ENCODE data around the gene LSMEM2. TPM values are rescaled to one million over a fixed set of nuclear protein-coding genes. Genes with fewer than 3 reads are reported as not detected.

Gene LSMEM2
- total RNA-seq, 1 experiment from 2014 or later = 0.57 TPM

- ChIA-PET CTCF (interaction anchor here (1.0 to 2.9 kb wide), 8 partner anchors 8 to 45 kb away, joined by 3 to 27 read pairs (median 18); partner anchors contain the start of gene GNAT1), POLR2A (no interaction called here)
- no peaks in the 10 kb centered on the region for H3K27me3 Mint-ChIP-seq (ENCODE audit: low read depth)
- ATAC-seq (no peak), DNase-seq (ENCODE audit: low spot score) (no peak)
- H3K4me1 Mint-ChIP-seq = peaks cover 53% of the 10 kb centered on the region
- H3K27ac Mint-ChIP-seq = peak overlapping the region; percentile 89
- no peaks in the 10 kb centered on the region for H3K9me3 Mint-ChIP-seq
- H3K4me3 Mint-ChIP-seq = peak overlapping the region; percentile 97
- no peak for TF ChIP-seq ZNF671 (CRISPR knock-in tag; IDR thresholded peaks at IDR 0.05)
- TF ChIP-seq ARID4B (CRISPR knock-in tag; IDR thresholded peaks at IDR 0.05; ENCODE audit: borderline replicate concordance) = no peak
- TF ChIP-seq, protein P1, sequence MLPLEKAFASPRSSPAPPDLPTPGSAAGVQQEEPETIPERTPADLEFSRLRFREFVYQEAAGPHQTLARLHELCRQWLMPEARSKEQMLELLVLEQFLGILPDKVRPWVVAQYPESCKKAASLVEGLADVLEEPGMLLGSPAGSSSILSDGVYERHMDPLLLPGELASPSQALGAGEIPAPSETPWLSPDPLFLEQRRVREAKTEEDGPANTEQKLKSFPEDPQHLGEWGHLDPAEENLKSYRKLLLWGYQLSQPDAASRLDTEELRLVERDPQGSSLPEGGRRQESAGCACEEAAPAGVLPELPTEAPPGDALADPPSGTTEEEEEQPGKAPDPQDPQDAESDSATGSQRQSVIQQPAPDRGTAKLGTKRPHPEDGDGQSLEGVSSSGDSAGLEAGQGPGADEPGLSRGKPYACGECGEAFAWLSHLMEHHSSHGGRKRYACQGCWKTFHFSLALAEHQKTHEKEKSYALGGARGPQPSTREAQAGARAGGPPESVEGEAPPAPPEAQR (CRISPR knock-in tag; IDR thresholded peaks at IDR 0.05) = no peak
- TF ChIP-seq MLX (CRISPR knock-in tag; IDR thresholded peaks at IDR 0.05) = no peak
- TF ChIP-seq, protein P2, sequence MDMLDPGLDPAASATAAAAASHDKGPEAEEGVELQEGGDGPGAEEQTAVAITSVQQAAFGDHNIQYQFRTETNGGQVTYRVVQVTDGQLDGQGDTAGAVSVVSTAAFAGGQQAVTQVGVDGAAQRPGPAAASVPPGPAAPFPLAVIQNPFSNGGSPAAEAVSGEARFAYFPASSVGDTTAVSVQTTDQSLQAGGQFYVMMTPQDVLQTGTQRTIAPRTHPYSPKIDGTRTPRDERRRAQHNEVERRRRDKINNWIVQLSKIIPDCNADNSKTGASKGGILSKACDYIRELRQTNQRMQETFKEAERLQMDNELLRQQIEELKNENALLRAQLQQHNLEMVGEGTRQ (CRISPR knock-in tag; IDR thresholded peaks at IDR 0.05) = no peak
- H3K36me3 Mint-ChIP-seq = no peaks in the 10 kb centered on the region
Observed at GRCh38 chr3:50236484-50237132, 42.3 kb upstream of the LSMEM2 start.

- peak overlapping the region; percentile 88 for H3K27ac Mint-ChIP-seq
- no peaks in the 10 kb centered on the region for H3K36me3 Mint-ChIP-seq
- H3K9me3 Mint-ChIP-seq = no peaks in the 10 kb centered on the region
- TF ChIP-seq JAZF1 (CRISPR knock-in tag; IDR thresholded peaks at IDR 0.05) (no peak), ZNF317 (CRISPR knock-in tag; IDR thresholded peaks at IDR 0.05; ENCODE audit: borderline replicate concordance, low read depth) (peak; percentile 79), ZNF263 (CRISPR knock-in tag; IDR thresholded peaks at IDR 0.05; ENCODE audit: low read depth) (0 out of 2 replicates have a peak, but pooled peaks have one; percentile 46)
- peak overlapping the region; percentile 97 for H3K4me3 Mint-ChIP-seq
- H3K4me1 Mint-ChIP-seq = peaks cover 59% of the 10 kb centered on the region
- ATAC-seq (no peak), DNase-seq (ENCODE audit: low spot score) (peak; percentile 49)
- H3K27me3 Mint-ChIP-seq (ENCODE audit: low read depth) = no peaks in the 10 kb centered on the region
- ChIA-PET CTCF (interaction anchor here (0.6 to 2.9 kb wide), 6 partner anchors 9 to 42 kb away, joined by 3 to 27 read pairs (median 4); no protein-coding TSS in a partner anchor), POLR2A (interaction anchor here (0.6 kb wide), 1 partner anchor 30 kb away, joined by 5 read pairs; no protein-coding TSS in a partner anchor)
Observed at GRCh38 chr3:50237133-50237651, 41.7 kb upstream of the LSMEM2 start.

- CTCF ChIA-PET = interaction anchor here (0.6 to 6.4 kb wide), 12 partner anchors 9 to 43 kb away, joined by 3 to 88 read pairs (median 4); no protein-coding TSS in a partner anchor
- TF ChIP-seq ZBTB43 (CRISPR knock-in tag; IDR thresholded peaks at IDR 0.05) (no peak), CREM (CRISPR knock-in tag; IDR thresholded peaks at IDR 0.05) (no peak), FOXP1 (CRISPR knock-in tag; IDR thresholded peaks at IDR 0.05; ENCODE audit: borderline replicate concordance) (no peak), SP1 (CRISPR knock-in tag; conservative IDR thresholded peaks at IDR 0.05) (peak; percentile 35; the same call in 1 of the 2 replicates)
- TF ChIP-seq, protein P2 (CRISPR knock-in tag; IDR thresholded peaks at IDR 0.05) = no peak
- DNase-seq (ENCODE audit: low spot score) = peak; percentile 59
- peak; percentile 1; the same call in 1 of the 2 replicates for ATAC-seq
- peak overlapping the region; percentile 97 for H3K4me3 Mint-ChIP-seq
- peaks cover 67% of the 10 kb centered on the region for H3K4me1 Mint-ChIP-seq
- H3K27ac Mint-ChIP-seq = peak overlapping the region; percentile 88
- H3K27me3 Mint-ChIP-seq (ENCODE audit: low read depth) = no peaks in the 10 kb centered on the region
- POLR2A ChIA-PET = interaction anchor here (0.6 to 1.1 kb wide), 2 partner anchors 9 to 30 kb away, joined by 5 read pairs; no protein-coding TSS in a partner anchor
- H3K9me3 Mint-ChIP-seq = no peaks in the 10 kb centered on the region
- no peaks in the 10 kb centered on the region for H3K36me3 Mint-ChIP-seq
Observed at GRCh38 chr3:50237754-50238548, 40.9 kb upstream of the LSMEM2 start.

All from WTC11 (cell line).